ENCODE measurements around the gene PDE3B.
"Not testable (repeated sequence)": the region's sequence is repeated elsewhere in the genome, so short reads cannot be mapped to it uniquely, and the experiment has no call there.

Gene PDE3B

DNA sequence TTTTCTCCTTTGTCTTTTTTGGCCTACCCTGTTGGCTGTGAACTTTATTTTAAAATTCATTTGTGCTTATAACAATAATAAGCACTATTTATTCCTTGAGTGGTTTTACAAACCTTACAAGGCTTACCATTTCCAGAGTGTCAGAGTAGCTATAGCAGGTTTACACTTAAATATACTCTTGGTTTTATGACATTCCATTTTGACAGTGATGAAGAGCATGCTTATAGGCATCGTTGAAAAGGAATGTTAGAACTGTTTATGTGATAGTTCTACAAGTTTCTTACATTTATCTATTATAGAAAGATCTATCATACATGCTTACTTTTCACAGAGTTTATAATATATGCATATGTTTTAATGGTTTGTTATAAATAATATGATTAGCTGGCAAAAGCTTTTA is 84.1 kb downstream of the PDE3B start:
- no peak overlapping the region for H3K4me3 ChIP-seq (ENCODE audit: low read depth in 1 of 2, low read length in 2 of 2)
- no peak overlapping the region for H3K9ac ChIP-seq (ENCODE audit: low read depth in 1 of 2, low read length in 2 of 2)
- no peak overlapping the region for H3K27ac ChIP-seq (ENCODE audit: low read depth, low read length)
- H3K36me3 ChIP-seq (ENCODE audit: control insufficient read depth in 1 of 2, insufficient read depth in 2 of 2, low read length in 2 of 2), result no peaks in the 10 kb centered on the region
- H3K27me3 ChIP-seq (ENCODE audit: control insufficient read depth in 1 of 2, insufficient read depth in 2 of 2, low read length in 2 of 2), result no peaks in the 10 kb centered on the region
- no peaks in the 10 kb centered on the region for H3K4me1 ChIP-seq (ENCODE audit: control insufficient read depth in 1 of 2, insufficient read depth in 2 of 2, low read length in 2 of 2)
- H3K9me3 ChIP-seq (ENCODE audit: control insufficient read depth in 1 of 2, low read length in 2 of 2), result no peaks in the 10 kb centered on the region

DNA sequence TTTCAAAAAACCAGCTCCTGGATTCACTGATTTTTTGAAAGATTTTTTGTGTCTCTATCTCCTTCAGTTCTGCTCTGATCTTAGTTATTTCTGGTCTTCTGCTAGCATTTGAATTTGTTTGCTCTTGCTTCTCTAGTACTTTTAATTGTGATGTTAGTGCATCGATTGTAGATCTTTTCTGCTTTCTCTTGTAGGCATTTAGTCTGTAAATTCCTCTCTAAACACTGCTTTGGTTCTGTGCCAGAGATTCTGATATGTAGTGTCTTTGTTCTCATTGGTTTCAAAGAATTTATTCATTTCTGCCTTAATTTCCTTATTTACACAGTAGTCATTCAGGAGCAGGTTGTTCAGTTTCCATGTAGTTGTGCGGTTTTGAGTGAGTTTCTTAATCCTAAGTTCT is 96.9 kb downstream of the PDE3B start:
- not testable (repeated sequence) for H3K27me3 ChIP-seq (ENCODE audit: control insufficient read depth in 1 of 2, insufficient read depth in 2 of 2, low read length in 2 of 2); H3K4me1 ChIP-seq (ENCODE audit: control insufficient read depth in 1 of 2, insufficient read depth in 2 of 2, low read length in 2 of 2); H3K9ac ChIP-seq (ENCODE audit: low read depth in 1 of 2, low read length in 2 of 2); H3K36me3 ChIP-seq (ENCODE audit: control insufficient read depth in 1 of 2, insufficient read depth in 2 of 2, low read length in 2 of 2); H3K9me3 ChIP-seq (ENCODE audit: control insufficient read depth in 1 of 2, low read length in 2 of 2); H3K4me3 ChIP-seq (ENCODE audit: low read depth in 1 of 2, low read length in 2 of 2); H3K27ac ChIP-seq (ENCODE audit: low read depth, low read length)

DNA sequence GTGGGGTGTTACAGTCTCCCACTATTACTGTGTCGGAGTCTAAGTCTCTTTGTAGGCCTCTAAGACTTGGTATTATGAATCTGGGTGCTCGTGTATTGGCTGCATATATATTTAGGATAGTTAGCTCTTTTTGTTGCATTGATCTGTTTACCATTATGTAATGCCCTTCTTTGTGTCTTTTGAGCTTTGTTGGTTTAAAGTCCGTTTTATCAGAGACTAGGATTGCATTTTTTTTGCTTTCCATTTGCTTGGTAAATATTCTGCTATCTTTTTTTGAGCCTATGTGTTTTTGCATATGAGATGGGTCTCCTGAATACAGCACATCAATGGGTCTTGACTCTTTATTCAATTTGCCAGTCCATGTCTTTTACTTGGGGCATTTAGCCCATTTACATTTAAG is 97.6 kb downstream of the PDE3B start:
- Histone ChIP-seq H3K9me3 (ENCODE audit: control insufficient read depth in 1 of 2, low read length in 2 of 2) (no peaks in the 10 kb centered on the region), H3K27ac (ENCODE audit: low read depth, low read length) (no peak overlapping the region), H3K4me3 (ENCODE audit: low read depth in 1 of 2, low read length in 2 of 2) (no peak overlapping the region), H3K27me3 (ENCODE audit: control insufficient read depth in 1 of 2, insufficient read depth in 2 of 2, low read length in 2 of 2) (no peaks in the 10 kb centered on the region), H3K4me1 (ENCODE audit: control insufficient read depth in 1 of 2, insufficient read depth in 2 of 2, low read length in 2 of 2) (no peaks in the 10 kb centered on the region), H3K36me3 (ENCODE audit: control insufficient read depth in 1 of 2, insufficient read depth in 2 of 2, low read length in 2 of 2) (no peaks in the 10 kb centered on the region), H3K9ac (ENCODE audit: low read depth in 1 of 2, low read length in 2 of 2) (no peak overlapping the region)

DNA sequence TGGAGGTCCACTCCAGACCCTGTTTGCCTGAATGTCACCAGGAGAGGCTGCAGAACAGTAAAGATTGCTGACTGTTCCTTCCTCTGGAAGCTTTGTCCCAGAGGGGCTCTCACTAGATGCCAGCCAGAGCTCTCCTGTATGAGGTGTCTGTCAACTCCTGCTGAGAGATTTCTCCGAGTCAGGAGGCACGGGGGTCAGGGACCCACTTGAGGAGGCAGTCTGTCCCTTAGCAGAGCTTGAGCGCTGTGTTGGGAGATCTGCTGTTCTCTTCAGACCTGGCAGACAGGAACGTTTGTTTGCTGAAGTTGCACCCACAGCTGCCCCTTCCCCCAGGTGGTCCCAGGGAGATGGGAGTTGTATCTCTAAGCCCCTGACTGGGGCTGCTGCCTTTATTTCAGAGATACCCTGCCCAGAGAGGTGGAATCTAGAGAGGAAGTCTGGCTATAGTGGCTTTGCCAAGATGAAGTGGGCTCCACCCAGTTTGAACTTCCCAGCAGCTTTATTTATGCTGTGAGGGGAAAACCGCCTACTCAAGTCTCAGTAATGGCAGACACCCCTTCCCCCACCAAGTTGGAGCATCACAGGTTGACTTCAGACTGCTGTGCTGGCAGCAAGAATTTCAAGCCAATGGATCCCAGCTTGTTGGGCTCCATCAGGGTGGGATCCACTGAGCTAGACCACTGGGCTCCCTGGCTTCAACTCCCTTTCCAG is 99.4 kb downstream of the PDE3B start:
- no peak overlapping the region for H3K9ac ChIP-seq (ENCODE audit: low read depth in 1 of 2, low read length in 2 of 2)
- H3K27me3 ChIP-seq (ENCODE audit: control insufficient read depth in 1 of 2, insufficient read depth in 2 of 2, low read length in 2 of 2), result no peaks in the 10 kb centered on the region
- no peaks in the 10 kb centered on the region for H3K9me3 ChIP-seq (ENCODE audit: control insufficient read depth in 1 of 2, low read length in 2 of 2)
- no peak overlapping the region for H3K4me3 ChIP-seq (ENCODE audit: low read depth in 1 of 2, low read length in 2 of 2)
- H3K27ac ChIP-seq (ENCODE audit: low read depth, low read length), result no peak overlapping the region
- no peaks in the 10 kb centered on the region for H3K4me1 ChIP-seq (ENCODE audit: control insufficient read depth in 1 of 2, insufficient read depth in 2 of 2, low read length in 2 of 2)
- H3K36me3 ChIP-seq (ENCODE audit: control insufficient read depth in 1 of 2, insufficient read depth in 2 of 2, low read length in 2 of 2), result no peaks in the 10 kb centered on the region

DNA sequence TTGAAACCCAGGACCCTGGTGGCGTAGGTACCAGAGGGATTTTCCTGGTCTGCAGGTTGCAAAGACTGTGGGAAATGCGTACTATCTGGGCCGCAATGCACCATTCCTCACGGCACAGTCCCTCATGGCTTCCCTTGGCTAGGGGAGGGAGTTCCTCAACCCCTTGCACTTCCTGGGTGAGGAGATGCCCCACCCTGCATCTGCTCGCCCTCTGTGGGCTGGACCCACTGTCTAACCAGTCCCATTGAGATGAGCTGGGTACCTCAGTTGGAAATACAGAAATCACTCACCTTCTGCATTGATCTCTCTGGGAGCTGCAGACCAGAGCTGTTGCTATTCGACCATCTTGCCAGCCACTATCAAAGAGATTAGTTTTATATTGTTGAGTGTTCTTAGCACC is 100.1 kb downstream of the PDE3B start:
- not testable (repeated sequence) for H3K4me3 ChIP-seq (ENCODE audit: low read depth in 1 of 2, low read length in 2 of 2); H3K4me1 ChIP-seq (ENCODE audit: control insufficient read depth in 1 of 2, insufficient read depth in 2 of 2, low read length in 2 of 2)

DNA sequence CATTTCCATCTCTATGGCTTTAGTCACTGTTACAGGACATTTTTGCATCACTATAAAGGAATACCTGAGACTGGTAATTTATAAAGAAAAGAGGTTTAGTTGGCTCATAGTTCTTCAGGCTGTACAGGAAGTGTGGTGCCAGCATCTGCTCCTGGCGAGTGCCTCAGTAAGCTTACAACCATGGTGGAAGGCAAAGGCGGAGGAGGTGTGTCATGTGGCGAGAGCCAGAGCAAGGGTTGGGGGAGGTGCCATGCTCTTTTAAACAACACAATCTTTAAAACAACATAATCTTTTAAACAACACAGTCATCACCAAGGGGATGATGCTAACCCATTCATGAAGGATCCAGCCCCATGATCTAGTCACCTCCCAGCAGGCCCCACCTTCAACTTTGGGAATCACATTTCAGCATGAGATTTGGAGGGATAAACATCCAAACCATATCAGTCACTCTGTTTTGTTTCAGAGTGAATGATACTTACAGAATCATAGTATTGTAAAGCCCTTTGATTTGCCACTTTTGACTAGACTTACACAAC is 103.3 kb downstream of the PDE3B start:
- Histone ChIP-seq H3K36me3 (ENCODE audit: control insufficient read depth in 1 of 2, insufficient read depth in 2 of 2, low read length in 2 of 2) (no peaks in the 10 kb centered on the region), H3K4me1 (ENCODE audit: control insufficient read depth in 1 of 2, insufficient read depth in 2 of 2, low read length in 2 of 2) (no peaks in the 10 kb centered on the region)

More for the DNA sequence above, 100.1 kb downstream of the PDE3B start:
- not testable (repeated sequence) for H3K27me3 ChIP-seq (ENCODE audit: control insufficient read depth in 1 of 2, insufficient read depth in 2 of 2, low read length in 2 of 2); H3K9ac ChIP-seq (ENCODE audit: low read depth in 1 of 2, low read length in 2 of 2); H3K27ac ChIP-seq (ENCODE audit: low read depth, low read length); H3K36me3 ChIP-seq (ENCODE audit: control insufficient read depth in 1 of 2, insufficient read depth in 2 of 2, low read length in 2 of 2); H3K9me3 ChIP-seq (ENCODE audit: control insufficient read depth in 1 of 2, low read length in 2 of 2)

DNA sequence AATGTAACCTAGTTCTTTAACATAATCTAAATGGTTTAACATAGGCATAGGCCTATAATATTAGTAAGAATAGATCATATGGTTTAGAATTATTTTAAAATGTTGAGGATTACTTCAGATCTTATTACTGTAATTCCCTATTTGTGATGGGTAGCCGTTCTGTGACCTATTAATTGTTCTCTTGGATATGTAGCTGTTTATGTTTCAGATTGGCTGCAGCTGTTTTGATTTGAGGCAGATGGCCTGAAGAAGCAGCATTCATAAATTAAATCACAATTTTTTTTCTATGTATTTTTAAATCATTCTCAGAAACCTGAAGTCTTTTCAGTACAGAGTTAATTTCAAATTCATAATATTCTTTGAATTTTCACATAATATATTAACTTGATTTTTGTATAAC is 104.5 kb downstream of the PDE3B start:
- Histone ChIP-seq H3K9ac (ENCODE audit: low read depth in 1 of 2, low read length in 2 of 2) (no peak overlapping the region), H3K36me3 (ENCODE audit: control insufficient read depth in 1 of 2, insufficient read depth in 2 of 2, low read length in 2 of 2) (no peaks in the 10 kb centered on the region), H3K4me1 (ENCODE audit: control insufficient read depth in 1 of 2, insufficient read depth in 2 of 2, low read length in 2 of 2) (no peaks in the 10 kb centered on the region), H3K27me3 (ENCODE audit: control insufficient read depth in 1 of 2, insufficient read depth in 2 of 2, low read length in 2 of 2) (no peaks in the 10 kb centered on the region), H3K9me3 (ENCODE audit: control insufficient read depth in 1 of 2, low read length in 2 of 2) (no peaks in the 10 kb centered on the region), H3K4me3 (ENCODE audit: low read depth in 1 of 2, low read length in 2 of 2) (no peak overlapping the region), H3K27ac (ENCODE audit: low read depth, low read length) (no peak overlapping the region)

More for the DNA sequence above, 103.3 kb downstream of the PDE3B start:
- Histone ChIP-seq H3K27me3 (ENCODE audit: control insufficient read depth in 1 of 2, insufficient read depth in 2 of 2, low read length in 2 of 2) (no peaks in the 10 kb centered on the region), H3K9ac (ENCODE audit: low read depth in 1 of 2, low read length in 2 of 2) (no peak overlapping the region), H3K27ac (ENCODE audit: low read depth, low read length) (no peak overlapping the region), H3K9me3 (ENCODE audit: control insufficient read depth in 1 of 2, low read length in 2 of 2) (no peaks in the 10 kb centered on the region), H3K4me3 (ENCODE audit: low read depth in 1 of 2, low read length in 2 of 2) (no peak overlapping the region)

DNA sequence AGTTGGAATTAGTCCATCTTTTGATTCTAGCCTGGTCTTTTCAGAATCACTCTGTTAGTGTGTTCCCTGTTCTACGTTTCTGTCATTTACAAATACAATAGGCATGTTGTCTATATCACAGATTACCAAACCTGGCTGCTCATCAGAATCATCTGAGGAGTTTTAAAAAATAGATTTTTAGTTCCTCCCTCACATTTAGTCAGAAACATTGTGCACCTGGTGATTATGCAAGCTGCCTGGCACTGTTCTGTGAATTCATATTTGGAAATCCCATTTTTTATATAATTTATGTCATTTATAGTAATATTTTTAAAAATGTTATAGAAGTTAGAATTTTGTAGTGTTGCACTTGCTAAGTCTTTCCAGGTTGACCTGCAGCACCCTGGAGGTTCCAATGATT is 107.3 kb downstream of the PDE3B start:
- Histone ChIP-seq H3K4me1 (ENCODE audit: control insufficient read depth in 1 of 2, insufficient read depth in 2 of 2, low read length in 2 of 2) (no peaks in the 10 kb centered on the region), H3K36me3 (ENCODE audit: control insufficient read depth in 1 of 2, insufficient read depth in 2 of 2, low read length in 2 of 2) (no peaks in the 10 kb centered on the region), H3K9ac (ENCODE audit: low read depth in 1 of 2, low read length in 2 of 2) (no peak overlapping the region), H3K27ac (ENCODE audit: low read depth, low read length) (no peak overlapping the region), H3K27me3 (ENCODE audit: control insufficient read depth in 1 of 2, insufficient read depth in 2 of 2, low read length in 2 of 2) (no peaks in the 10 kb centered on the region), H3K4me3 (ENCODE audit: low read depth in 1 of 2, low read length in 2 of 2) (no peak overlapping the region), H3K9me3 (ENCODE audit: control insufficient read depth in 1 of 2, low read length in 2 of 2) (no peaks in the 10 kb centered on the region)

DNA sequence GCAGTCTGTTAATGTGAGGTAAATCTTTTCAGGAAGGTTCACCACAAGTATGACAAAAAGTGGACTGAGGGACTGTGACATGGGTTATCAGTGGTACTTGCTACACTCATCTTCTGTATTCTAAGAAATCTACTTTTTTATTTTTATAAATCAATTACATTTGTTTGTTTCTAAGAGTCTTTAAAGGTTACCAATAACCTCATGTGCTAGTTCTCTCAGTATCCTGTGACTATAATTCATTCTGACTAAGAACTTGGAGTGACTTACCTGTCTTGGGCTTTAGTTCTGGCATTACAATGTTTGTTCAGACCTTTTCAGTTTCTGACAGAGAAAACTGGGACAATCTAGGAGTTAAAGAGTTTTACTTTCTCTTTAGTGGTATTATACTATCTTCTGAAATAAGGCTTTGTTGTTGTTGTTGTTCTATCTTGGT is 108.4 kb downstream of the PDE3B start:
- Histone ChIP-seq H3K36me3 (ENCODE audit: control insufficient read depth in 1 of 2, insufficient read depth in 2 of 2, low read length in 2 of 2) (no peaks in the 10 kb centered on the region), H3K4me1 (ENCODE audit: control insufficient read depth in 1 of 2, insufficient read depth in 2 of 2, low read length in 2 of 2) (no peaks in the 10 kb centered on the region), H3K9me3 (ENCODE audit: control insufficient read depth in 1 of 2, low read length in 2 of 2) (no peaks in the 10 kb centered on the region), H3K9ac (ENCODE audit: low read depth in 1 of 2, low read length in 2 of 2) (no peak overlapping the region), H3K4me3 (ENCODE audit: low read depth in 1 of 2, low read length in 2 of 2) (no peak overlapping the region), H3K27ac (ENCODE audit: low read depth, low read length) (no peak overlapping the region), H3K27me3 (ENCODE audit: control insufficient read depth in 1 of 2, insufficient read depth in 2 of 2, low read length in 2 of 2) (no peaks in the 10 kb centered on the region)

DNA sequence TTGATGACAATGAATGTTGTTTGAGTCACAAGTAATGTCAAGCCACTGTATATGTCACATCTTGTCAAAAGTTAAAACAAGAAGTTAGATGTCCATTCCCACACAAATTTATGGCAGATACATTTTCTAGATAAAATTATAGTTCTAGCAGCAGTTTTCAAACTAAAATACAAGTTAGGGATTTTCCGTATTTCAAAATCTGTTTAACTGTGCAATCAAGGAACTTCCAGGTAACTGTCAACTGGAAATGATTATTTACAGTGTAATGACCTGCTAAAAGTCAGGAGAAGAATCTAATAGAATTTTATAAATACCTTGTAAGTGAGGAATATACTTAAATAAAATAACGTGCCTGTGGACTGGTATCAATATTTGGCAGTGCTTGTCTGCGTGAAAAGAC is 111.5 kb downstream of the PDE3B start:
- H3K27me3 ChIP-seq (ENCODE audit: control insufficient read depth in 1 of 2, insufficient read depth in 2 of 2, low read length in 2 of 2), result no peaks in the 10 kb centered on the region
- H3K4me1 ChIP-seq (ENCODE audit: control insufficient read depth in 1 of 2, insufficient read depth in 2 of 2, low read length in 2 of 2), result no peaks in the 10 kb centered on the region
- H3K9ac ChIP-seq (ENCODE audit: low read depth in 1 of 2, low read length in 2 of 2), result no peak overlapping the region
- H3K4me3 ChIP-seq (ENCODE audit: low read depth in 1 of 2, low read length in 2 of 2), result no peak overlapping the region
- H3K36me3 ChIP-seq (ENCODE audit: control insufficient read depth in 1 of 2, insufficient read depth in 2 of 2, low read length in 2 of 2), result no peaks in the 10 kb centered on the region
- no peak overlapping the region for H3K27ac ChIP-seq (ENCODE audit: low read depth, low read length)
- no peaks in the 10 kb centered on the region for H3K9me3 ChIP-seq (ENCODE audit: control insufficient read depth in 1 of 2, low read length in 2 of 2)

All from duodenal mucosa (tissue), 2 donors.